Stimulated activated CD8-positive, alpha-beta memory T cell treated with anti-CD3 and anti-CD28 coated beads, Interleukin-12 subunit alpha, Interleukin-12 subunit beta, amount 100 ng/mL, for 1 hour (primary cell): ENCODE measurements around the gene OXTR.

Experiments used
- DNase-seq: peaks from one replicate; pipeline ENCODE4 v3.0.0-alpha.2; 2020; ENCODE audit warnings: low read depth

The OXTR gene

DNA sequence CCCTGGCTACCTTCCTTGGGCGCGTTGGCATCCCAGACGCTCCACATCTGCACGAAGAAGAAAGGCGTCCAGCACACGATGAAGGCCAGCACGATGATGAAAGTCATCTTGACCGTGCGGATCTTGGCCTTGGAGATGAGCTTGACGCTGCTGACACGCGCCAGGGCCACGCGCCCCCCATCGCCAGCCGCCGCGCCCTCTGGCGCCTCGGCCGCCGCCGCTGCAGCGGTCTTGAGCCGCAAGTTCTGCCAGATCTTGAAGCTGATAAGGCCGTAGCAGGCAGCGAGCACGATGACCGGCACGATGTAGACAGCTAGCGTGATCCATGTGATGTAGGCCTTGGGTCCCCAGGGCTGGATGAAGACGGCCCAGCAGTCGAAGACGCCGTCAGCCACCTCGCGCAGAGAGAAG lies 2.2 kb downstream of the OXTR start:
- no peak for DNase-seq

DNA sequence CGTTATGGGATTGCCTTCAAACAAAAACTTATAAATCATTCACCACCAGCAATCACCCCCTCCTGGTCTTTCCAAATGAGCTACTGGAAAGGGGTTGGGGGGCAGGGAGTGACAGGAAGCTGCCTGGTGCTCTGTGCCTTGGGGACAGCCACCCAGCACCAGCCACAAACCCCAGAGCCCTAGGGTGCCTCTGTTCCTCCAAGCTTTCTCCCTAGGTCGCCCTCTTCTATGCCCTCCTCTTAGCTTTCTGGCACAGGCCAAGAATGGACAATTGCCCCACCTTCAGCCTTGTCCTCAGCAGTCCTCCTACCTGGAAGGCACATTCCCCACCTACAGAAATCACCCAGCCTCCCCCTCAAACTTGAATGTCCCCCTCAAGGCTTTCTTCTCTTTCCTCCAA lies 3.3 kb downstream of the OXTR start:
- DNase-seq, result no peak

DNA sequence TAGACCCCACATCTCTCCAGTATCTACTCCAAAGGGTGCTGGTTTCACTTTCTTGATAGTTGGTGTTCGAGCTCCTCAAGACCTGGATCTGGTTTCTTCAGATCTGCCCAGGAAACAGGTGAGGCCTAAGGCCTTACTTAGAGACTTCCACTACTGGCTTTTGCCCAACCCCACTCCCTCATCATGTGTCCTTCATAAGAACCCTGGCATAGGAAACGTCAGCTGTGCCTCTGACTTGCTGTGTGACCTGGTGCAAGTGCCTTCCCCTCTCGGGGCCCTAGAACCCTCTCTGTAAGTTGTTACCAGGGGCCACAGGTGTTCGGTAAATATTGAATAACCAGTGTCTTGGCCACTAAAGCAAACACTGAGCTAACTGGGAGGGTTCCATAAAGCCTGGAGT lies 3.9 kb downstream of the OXTR start:
- no peak for DNase-seq

DNA sequence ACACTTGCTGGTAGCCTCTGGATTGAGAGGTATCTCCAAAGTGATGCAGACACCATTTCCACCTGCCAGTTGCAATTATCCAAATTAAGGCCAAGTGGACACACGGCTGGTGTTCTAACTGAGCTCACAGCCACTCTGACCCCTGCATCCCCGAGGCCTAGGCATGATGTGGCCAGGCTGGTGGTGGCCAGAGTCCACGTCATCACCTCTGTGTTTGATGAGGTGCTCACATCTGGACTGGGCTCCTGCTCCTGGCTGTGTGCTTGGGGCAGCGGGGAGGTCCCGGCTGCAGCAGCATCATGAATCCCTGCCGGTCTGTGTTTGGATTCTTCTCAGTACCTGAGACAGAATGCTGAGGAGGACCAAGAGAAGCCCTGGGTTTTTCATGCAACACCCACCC lies 4.9 kb downstream of the OXTR start:
- DNase-seq, result no peak

DNA sequence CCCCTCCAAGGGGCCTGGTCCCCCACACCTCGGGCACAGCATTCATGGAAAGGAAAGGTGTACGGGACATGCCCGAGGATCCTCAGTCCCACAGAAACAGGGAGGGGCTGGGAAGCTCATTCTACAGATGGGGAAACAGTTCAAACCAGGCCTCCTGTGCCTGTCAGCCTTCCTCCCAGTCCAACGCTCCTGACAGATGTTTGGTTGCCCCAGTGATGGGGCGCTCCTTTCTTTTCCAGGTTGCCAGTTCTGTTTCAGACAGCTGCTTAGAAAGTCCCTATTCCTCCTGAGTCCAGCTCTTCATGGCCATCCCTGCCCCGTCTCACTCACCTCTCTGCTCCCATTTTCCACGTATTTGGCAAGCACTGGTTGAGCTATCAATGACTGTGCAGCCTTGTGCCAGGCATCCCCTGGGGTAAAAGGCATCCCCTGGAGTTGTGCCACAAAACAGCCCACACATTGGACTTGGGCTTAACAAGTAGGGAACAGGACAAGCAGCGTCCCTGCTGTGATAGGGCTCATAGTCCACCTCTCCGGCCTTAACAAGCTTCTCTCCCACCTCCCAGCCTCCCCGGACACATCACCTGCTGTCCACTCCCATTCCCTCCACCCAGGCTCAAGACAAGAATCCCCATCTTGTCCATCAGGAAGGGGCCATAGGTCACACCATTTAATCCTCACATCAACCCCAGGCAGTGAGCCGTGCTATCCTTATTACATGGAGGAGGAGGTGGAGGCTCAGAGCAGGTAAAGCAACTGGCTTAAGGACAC lies 6.6 kb downstream of the OXTR start:
- no peak for DNase-seq

DNA sequence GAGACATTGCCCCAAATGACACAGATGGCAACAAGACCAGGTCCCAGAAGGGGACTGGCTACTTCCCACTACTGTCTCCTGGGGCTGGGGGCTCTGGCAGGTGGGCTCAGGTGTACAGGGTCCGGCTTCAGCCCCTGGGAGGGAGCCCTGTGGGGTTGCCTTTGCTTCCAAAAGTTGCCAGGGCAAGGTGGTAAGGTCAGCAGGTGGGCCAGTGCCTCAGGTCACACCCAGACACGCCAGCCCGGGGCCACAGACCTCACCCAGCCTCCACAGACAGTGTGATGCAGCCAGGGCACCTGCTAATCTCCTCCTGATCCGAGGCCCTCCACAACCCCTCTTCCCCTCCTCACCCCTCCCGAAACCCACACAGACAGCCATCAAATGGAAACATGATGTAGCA lies 7.5 kb downstream of the OXTR start:
- DNase-seq, result no peak

DNA sequence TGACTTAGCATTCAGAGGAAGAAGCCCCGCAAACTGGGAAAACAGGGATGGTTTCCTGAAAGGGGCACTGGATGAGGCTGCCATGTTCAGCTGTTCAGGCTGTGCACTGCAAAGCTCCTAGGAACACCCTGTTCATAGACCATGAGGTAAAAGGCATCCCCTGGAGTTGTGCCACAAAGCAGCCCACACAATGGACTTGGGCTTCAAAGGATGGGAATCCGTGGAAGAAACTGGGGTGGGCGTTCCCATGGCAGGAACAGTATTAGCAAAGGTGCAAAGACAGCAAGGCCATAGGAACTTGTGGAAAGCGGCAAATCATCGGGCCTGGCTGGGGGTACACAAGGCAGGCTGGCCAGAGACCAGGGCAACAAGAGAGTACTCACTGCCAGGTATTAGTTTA lies 8.9 kb downstream of the OXTR start:
- DNase-seq, result no peak

DNA sequence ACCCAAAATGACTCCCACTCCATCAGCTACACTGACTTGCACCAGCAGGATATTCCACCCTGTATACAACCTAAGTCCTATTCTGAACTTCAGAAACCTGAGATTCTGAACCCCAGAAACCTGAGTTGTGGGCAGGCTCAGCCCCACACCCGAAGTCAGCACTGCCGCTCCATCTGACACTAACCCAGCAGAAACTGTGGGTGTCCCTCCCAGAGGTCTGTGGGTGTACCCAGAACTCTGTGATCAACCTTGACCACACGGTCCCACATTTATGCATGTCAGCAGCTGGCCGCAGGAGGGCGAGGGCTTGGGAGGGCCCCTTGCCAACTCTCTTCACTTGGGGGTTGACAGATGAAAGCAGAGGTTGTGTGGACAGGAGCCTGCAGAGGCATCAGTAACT lies 9.3 kb downstream of the OXTR start:
- DNase-seq, result no peak

DNA sequence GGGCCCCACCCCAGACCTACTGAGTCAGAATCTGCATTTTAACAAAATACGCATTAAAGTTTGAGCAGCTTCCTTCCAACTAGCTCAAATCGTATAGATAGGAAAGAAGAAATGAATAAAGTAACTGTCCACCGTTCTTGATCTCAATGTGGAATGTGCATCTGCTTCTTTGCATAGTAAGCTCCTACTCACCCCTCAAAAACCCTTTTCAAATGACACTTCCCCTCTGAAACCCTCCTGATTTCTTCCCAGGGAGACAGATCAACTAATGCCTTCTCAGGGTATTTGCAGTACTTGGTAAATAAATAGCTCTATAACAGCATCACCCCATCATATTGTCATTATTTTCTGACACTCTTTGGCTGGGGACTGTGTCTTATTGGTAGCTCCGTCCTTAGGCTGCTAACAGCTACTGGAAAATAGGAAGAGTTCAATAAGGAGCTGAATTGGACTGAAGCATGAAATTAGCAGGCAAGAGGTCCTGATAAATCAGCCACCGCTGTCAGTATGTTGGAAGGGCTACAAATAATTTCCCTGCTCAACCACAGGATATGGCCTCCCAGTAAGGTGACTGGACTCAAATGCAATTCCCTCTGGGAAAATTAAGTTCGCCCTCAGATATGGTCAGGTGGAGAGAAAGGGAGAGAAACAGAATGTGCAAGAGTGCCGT lies 10.2 kb downstream of the OXTR start:
- no peak for DNase-seq

DNA sequence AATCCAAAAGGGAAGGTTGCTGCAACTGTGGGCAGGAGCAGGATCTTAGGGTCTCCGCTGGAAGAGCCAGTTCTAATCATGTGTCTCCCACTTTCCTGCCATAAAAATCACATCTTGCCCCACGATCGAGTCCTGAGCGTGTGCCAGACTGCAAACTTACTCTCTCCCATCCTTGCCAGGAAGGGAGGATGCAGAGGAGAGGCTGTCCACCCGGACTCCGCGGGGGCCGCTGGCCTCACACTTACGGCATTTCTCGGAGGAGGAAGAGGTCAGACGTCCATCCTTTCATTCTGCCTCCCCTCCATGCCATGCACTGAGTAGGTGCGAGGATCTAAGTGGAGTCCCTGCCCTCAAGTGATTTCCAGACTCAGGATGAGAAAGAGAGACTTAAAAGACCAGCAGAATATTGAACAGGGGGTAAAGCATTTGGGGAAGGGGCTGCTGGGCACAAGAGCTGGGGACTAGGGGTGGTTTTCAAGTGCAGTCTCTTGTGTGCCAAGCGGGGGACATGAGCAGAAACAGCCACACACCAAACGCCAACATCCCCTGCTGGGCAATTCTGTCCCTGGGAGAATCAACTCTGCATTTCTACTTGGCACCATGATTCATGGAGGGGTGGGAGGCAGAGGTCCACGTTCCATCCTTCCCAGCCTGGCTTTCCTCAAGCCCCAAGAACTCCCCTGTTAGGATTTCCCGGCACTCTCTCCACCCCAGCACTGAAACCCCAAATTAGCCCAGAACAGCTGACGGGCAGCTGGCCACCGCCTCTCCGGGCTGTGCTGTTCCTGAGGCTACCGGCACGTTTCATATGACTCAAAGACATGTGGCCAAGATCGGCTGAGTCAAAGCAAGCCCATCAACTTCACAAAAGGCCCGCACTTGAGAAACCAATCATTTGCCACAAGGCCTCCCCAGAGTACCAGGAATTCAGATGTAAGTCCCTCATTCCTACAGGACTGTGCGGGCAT lies 11.6 kb downstream of the OXTR start:
- no peak for DNase-seq

DNA sequence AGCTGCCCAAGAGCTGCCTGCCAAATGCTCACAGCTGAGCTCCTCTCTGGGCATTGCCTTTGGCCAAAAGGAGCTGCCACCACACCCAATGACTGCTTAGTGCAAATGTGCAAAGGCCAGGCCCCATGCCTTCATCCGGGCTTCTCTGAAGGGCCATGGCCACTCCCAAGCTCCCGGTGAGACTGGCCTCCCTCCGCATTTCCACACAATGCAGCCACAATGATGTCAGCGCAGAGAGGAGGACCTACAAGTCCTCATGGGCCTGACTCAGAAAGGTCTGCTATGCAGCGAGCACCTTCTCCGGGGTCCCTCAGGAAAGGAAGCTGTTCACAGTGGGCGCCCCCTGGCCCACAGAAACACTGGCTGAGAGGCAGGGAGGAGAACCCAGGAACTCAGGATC lies 12.7 kb downstream of the OXTR start:
- DNase-seq, result no peak

DNA sequence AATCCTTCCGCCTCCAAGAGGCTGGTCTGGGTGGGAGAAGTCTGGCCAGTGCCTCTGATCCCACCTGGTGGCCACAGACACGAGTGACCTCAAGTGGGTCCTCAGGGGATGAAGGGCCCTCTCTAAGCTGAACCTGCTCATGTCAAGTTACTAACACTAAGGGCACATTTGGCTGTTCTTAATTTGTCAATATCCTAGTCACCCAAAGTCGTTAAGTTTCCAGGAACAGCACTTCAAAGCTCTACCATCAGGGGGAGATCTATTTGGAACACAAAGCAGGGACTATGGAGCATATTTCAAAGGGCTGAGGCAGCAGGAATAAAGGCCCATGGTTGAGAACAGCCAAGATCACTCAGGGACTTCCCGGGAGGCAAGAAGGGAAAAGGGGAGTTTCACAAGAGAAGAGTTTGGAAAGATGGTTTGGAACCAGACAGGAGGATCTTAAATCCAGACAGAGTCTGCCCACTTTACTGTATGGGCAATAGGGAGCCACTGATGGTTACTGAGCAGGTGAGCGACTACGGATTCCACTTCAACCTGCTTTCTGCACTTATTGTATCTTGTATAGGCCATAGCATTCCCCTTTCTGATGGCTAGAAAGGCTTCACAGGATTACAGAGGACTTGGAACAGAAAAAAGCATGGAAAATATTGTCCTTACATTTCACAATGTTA lies 13.7 kb downstream of the OXTR start:
- DNase-seq, result no peak

DNA sequence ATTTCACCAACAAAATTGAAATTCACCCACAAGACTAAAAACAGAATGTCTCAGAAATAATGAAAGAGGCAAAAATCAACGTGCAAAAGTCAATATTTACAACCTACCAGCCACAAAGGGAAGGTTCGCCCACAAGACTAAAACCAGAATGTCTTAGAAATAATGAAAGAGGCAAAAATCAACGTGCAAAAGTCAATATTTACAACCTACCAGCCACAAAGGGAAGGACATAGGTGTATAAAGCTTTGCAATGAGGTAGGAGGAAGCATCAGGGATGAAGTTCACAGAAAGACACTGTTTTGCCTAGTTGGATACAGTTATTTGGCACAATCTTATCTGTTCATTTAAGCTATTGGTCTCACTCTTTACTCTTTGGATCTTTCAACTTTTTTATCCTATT lies 14.3 kb downstream of the OXTR start:
- no peak for DNase-seq

DNA sequence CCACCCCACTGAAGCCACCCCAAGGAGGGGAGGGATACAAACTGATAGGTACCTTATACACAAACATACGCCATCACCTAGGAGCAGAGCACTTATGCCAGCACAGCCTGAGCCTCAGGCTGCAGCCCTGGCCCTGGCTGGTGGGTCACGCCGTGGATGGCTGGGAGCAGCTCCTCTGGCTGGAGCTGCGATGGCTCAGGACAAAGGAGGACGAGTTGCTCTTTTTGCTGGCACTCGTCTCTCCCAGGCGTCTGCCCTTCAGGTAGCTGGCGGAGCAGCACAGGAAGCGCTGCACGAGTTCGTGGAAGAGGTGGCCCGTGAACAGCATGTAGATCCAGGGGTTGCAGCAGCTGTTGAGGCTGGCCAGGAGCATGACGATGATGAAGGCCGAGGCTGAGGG lies 16.6 kb downstream of the OXTR start:
- DNase-seq, result no peak

DNA sequence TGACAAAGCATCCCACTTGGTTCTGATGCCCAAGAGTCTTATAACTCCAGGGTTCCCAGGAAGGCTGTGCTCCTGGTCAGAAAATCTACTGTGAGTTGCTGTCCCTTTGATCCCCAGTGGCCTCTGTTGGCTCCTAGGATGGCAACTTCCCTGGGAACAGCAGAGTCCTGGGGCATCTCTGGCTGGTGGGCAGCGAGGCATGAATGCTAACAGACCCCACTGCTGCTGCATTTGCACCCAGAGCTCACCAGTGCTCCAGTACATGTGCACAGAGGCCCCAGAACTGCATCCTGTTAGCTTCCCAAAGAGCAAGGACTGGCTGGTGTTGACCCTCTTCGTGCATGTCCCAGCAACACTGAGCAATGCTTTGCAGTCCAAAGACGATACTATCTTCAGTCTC lies 20.1 kb downstream of the OXTR start:
- no peak for DNase-seq

DNA sequence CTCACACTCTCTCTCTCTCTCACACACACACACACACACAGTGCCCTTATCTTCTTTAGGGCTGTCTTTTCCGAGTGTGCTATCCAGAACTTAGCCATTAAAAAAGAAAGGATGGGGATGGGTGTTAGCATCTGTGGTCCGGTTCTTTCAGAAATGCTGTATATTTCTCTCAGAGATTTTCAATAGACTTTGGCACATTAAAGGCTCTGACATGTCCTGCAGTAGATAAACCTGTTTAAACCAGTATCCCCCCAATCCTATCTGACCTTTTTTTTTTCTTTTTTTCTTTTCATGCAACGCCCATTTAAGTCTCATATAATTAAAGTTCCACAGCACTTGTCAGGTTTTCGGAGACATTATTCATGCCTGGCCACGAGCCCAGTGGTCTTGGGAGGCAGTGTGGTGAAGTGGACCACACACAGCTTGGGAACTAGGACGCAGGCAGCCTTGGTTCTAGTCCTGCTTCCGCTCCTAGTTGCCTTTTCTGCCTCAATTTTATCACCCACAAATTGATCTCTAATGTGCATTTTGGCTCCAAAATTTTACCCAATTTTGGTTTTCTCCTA lies 22.6 kb downstream of the OXTR start:
- DNase-seq, result no peak

DNA sequence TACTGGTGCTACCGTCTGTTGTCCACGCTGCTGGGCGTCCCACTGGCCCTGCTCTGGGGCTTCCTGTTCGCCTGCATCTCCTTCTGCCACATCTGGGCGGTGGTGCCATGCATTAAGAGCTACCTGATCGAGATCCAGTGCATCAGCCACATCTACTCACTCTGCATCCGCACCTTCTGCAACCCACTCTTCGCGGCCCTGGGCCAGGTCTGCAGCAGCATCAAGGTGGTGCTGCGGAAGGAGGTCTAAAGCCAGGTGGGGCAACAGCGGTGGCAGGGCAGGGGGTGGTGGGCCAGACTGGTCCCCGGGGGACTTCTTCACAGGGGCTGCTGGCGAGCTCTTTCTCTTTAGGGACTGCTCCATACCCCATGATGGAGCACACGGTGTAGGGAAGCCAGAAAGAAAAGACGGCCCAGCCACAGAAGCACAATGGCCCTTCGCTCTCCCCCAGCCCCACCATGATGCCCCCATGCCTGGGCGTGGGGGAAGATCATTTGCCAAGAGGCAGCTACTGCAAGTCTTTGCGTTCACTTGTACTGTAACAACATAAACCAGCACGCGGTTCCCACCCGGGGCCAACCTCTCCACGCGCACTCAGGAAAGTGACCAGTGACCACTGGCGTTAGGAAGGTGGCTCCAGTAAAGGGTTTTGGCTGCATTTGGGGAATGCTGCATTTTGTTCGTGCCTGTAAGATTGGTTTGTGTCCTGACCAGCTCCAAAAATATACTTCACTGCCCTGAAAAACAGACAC lies 23.6 kb downstream of the OXTR start:
- no peak for DNase-seq

DNA sequence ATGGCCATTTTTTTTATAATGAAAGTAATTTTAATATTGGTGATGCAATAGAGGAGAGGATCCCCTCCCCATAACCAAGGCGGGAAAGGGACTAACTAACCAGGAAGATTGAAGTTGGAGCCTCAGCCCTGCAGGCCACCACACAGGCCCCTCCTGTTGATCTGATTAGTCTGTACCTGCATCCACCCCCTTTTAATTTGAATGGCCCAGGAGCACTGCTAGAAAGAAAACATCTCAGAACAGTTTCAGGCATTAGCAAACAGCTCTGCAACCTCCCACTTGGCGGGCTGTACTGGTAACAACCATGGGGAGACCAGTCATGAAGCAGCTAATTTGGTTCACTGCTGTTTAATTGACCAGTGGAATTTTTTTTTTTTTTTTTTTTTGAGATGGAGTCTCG lies 25.5 kb downstream of the OXTR start:
- no peak for DNase-seq

DNA sequence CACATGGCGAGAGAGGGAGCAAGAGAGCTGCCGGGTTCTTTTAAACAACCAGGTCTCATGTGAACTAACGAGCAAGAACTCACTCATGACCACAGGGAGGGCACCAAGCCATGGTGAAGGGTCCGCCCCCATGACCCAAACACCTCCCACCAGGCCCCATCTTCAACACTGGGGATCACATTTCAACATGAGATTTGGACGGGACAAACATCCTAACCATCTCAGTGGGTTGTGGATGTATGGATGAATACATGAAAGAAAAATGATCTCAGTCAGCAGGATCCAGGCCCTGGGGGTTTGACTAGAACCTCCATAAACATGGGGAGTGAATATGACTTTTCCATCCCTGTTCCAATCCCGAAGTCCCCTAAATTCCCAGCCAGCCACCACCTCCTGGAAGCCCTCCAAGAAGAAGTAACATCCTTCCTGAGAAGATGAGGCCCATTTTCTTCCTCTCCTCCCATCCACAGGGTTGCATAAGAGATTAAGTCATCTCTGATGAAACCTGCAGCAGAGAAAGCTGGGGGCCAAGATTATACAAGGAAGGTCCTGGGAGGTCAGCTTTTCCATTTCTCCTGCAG lies 26.3 kb downstream of the OXTR start:
- DNase-seq, result no peak

DNA sequence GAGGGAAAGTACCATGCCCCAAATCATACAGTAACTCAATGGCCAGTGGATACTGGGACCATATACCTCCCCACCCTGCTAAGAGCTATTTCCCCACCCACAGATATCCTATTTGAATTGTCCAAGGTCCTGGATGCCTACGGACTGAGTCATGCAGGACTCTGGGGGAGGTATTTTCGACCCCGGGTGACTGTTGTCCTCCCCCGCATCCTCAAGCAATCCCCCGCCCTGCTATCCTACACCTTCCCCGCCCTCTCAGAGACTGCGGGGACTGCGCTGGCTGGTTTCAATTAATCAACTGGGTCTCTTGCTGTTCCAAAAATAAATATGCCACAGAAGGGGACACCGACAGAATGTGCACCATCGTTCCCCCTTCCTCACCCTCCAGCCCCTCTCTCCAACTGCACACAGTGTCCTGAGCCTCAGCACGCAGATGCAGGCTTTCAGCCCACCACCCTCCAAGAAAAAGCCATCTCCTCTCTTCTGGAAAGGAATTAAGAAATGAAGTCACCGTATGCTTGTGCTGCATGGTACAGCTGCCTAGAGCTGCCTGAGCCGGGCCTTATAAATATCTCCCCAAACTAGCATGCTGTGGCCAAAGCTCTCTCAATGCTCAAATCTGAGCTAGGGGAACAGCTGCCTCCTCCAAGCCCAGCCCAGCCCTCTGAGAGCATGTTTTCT lies 27.7 kb downstream of the OXTR start:
- DNase-seq, result no peak
